Activated T-cell treated with anti-CD3 and anti-CD28 coated beads for 4 hours (primary cell): Measurements from ENCODE around the gene PGGHG.
"Not testable (repeated sequence)": the region's sequence is repeated elsewhere in the genome, so short reads cannot be mapped to it uniquely, and the experiment has no call there.

Source experiments
- DNase-seq: peaks from one replicate; pipeline ENCODE4 v3.0.0-alpha.2; 2020

PGGHG gene

GRCh38 chr11:299081-299891 is 10.4 kb downstream of the PGGHG start, which contains the start of gene IFITM5:
Gene IFITM5, minus strand, starts transcription at chr11:299526. Its CDS starts 36 bp downstream, at chr11:299490.
- no peak for DNase-seq

GRCh38 chr11:299951-300735 is 11.2 kb downstream of the PGGHG start:
- no peak for DNase-seq

GRCh38 chr11:303363-303762 is 14.4 kb downstream of the PGGHG start:
- DNase-seq: no peak

GRCh38 chr11:304061-304506 is 15.2 kb downstream of the PGGHG start:
- no peak for DNase-seq

GRCh38 chr11:304915-305843 is 16.3 kb downstream of the PGGHG start:
- no peak for DNase-seq

- DNase-seq: no peak
These were observed 16.9 kb downstream of the PGGHG start for GRCh38 chr11:305844-306211.

GRCh38 chr11:306645-307371 is 17.9 kb downstream of the PGGHG start:
- DNase-seq: no peak

GRCh38 chr11:307766-308708 is 19.1 kb downstream of the PGGHG start, which contains the start of gene IFITM2:
Gene IFITM2, plus strand, starts transcription at chr11:307816. Its CDS starts 377 bp downstream, at chr11:308193.
- not testable (repeated sequence) for DNase-seq

- not testable (repeated sequence) for DNase-seq
These were observed 20.1 kb downstream of the PGGHG start for GRCh38 chr11:308740-309665.

- DNase-seq: not testable (repeated sequence)
These were observed 21.1 kb downstream of the PGGHG start for GRCh38 chr11:309979-310572.

GRCh38 chr11:311013-311748 is 22.3 kb downstream of the PGGHG start:
- DNase-seq: not testable (repeated sequence)

GRCh38 chr11:312092-312816 is 23.3 kb downstream of the PGGHG start:
- DNase-seq: no peak

- DNase-seq: no peak
These were observed 24.4 kb downstream of the PGGHG start for GRCh38 chr11:313304-313786.

GRCh38 chr11:313787-314553 is 25.0 kb downstream of the PGGHG start, which contains the start of gene IFITM1:
Gene IFITM1, plus strand, starts transcription at chr11:314040. Its CDS starts 131 bp downstream, at chr11:314171.
- DNase-seq: no peak

GRCh38 chr11:314554-314875 is 25.6 kb downstream of the PGGHG start:
- not testable (repeated sequence) for DNase-seq

GRCh38 chr11:315051-315481 is 26.1 kb downstream of the PGGHG start:
- no peak for DNase-seq

- no peak for DNase-seq
These were observed 26.6 kb downstream of the PGGHG start for GRCh38 chr11:315516-315994.
